ENCODE measurements around the gene CALHM5. TPM values are rescaled to one million over a fixed set of nuclear protein-coding genes. Genes with fewer than 3 reads are reported as not detected.

The CALHM5 gene
- total RNA-seq, 1 experiment from 2014 or later: not detected

DNA sequence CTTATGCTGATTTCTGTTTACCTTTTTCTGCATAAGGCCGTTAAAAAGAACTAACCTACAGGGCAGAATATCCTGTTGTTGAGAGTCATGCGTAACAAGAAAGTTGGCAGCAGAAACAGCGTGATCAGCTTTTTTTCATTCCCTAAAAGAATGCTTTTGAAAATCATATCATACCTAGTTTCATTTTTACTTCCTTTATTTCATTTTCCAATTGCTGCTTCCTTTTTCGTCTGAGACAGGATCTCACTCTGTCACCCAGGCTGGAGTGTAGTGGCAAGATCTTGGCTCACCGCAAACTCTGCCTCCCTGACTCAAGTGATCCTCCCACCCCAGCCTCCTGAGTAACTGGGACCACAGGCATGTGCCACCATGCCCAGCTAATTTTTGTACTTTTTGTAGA lies 46.2 kb upstream of the CALHM5 start:
- DNase-seq: no peak
- H3K27me3 ChIP-seq (ENCODE audit: insufficient read depth, low read depth): peaks cover 28% of the 10 kb centered on the region; the same call in 1 of the 2 replicates
- BruUV-seq (replicated peaks): no TSS peak
- H3K4me1 ChIP-seq (replicated peaks; ENCODE audit: insufficient read depth): no peaks in the 10 kb centered on the region
- no peak overlapping the region for H3K27ac ChIP-seq
- H3K4me3 ChIP-seq: no peak overlapping the region
- no peaks in the 10 kb centered on the region for H3K79me2 ChIP-seq (ENCODE audit: low read depth)
- H3K9me2 ChIP-seq (ENCODE audit: insufficient read depth): no peaks in the 10 kb centered on the region
- TF ChIP-seq CTCF (conservative IDR thresholded peaks at IDR 0.05): no peak
- no peak for TF ChIP-seq EZH2 (IDR thresholded peaks at IDR 0.05; ENCODE audit: low read depth)
- H2AFZ ChIP-seq: no peak overlapping the region
- no peaks in the 10 kb centered on the region for H3F3A ChIP-seq (ENCODE audit: insufficient read depth, low read depth)
- no peaks in the 10 kb centered on the region for H3K9me3 ChIP-seq (ENCODE audit: insufficient read depth, low read depth)
- ChIA-PET CTCF (no interaction called here), POLR2A (ENCODE audit: unreplicated experiment) (no interaction called here)
- intact Hi-C loops (cut with micrococcal nuclease; ENCODE audit: unreplicated experiment): no loop called here
- no peaks in the 10 kb centered on the region for H4K20me1 ChIP-seq (ENCODE audit: insufficient read depth)
- no peaks in the 10 kb centered on the region for H3K36me3 ChIP-seq (ENCODE audit: low read depth)
- H3K4me2 ChIP-seq: no peak overlapping the region

- Histone ChIP-seq H3K9me3 (ENCODE audit: insufficient read depth, low read depth) (no peaks in the 10 kb centered on the region), H3K9me2 (ENCODE audit: insufficient read depth) (no peaks in the 10 kb centered on the region), H3K27me3 (ENCODE audit: insufficient read depth, low read depth) (peaks cover 19% of the 10 kb centered on the region; the same call in 1 of the 2 replicates), H3K36me3 (ENCODE audit: low read depth) (no peaks in the 10 kb centered on the region), H3K79me2 (ENCODE audit: low read depth) (no peaks in the 10 kb centered on the region), H2AFZ (no peak overlapping the region), H3K4me1 (replicated peaks; ENCODE audit: insufficient read depth) (no peaks in the 10 kb centered on the region), H3K27ac (no peak overlapping the region), H3K4me3 (no peak overlapping the region), H3K4me2 (no peak overlapping the region), H3F3A (ENCODE audit: insufficient read depth, low read depth) (no peaks in the 10 kb centered on the region), H4K20me1 (ENCODE audit: insufficient read depth) (no peaks in the 10 kb centered on the region)
- ChIA-PET POLR2A (ENCODE audit: unreplicated experiment) (no interaction called here), CTCF (no interaction called here)
- intact Hi-C loops (cut with micrococcal nuclease; ENCODE audit: unreplicated experiment): no loop called here
- no TSS peak for BruUV-seq (replicated peaks)
- no peak for DNase-seq
- TF ChIP-seq EZH2 (IDR thresholded peaks at IDR 0.05; ENCODE audit: low read depth) (no peak), CTCF (conservative IDR thresholded peaks at IDR 0.05) (no peak)
Measured at GRCh38 chr6:116467096-116467495, 44.3 kb upstream of the CALHM5 start.

- Histone ChIP-seq H2AFZ (no peak overlapping the region), H3K9me3 (ENCODE audit: insufficient read depth, low read depth) (no peaks in the 10 kb centered on the region), H4K20me1 (ENCODE audit: insufficient read depth) (no peaks in the 10 kb centered on the region), H3F3A (ENCODE audit: insufficient read depth, low read depth) (no peaks in the 10 kb centered on the region), H3K79me2 (ENCODE audit: low read depth) (no peaks in the 10 kb centered on the region), H3K4me1 (replicated peaks; ENCODE audit: insufficient read depth) (no peaks in the 10 kb centered on the region), H3K4me2 (no peak overlapping the region), H3K9me2 (ENCODE audit: insufficient read depth) (no peaks in the 10 kb centered on the region), H3K27me3 (ENCODE audit: insufficient read depth, low read depth) (peaks cover 16% of the 10 kb centered on the region; the same call in 1 of the 2 replicates), H3K36me3 (ENCODE audit: low read depth) (no peaks in the 10 kb centered on the region), H3K4me3 (no peak overlapping the region), H3K27ac (no peak overlapping the region)
- no peak for DNase-seq
- BruUV-seq (replicated peaks): no TSS peak
- intact Hi-C loops (cut with micrococcal nuclease; ENCODE audit: unreplicated experiment): no loop called here
- POLR2A ChIA-PET (ENCODE audit: unreplicated experiment): no interaction called here
- CTCF ChIA-PET: no interaction called here
- TF ChIP-seq EZH2 (IDR thresholded peaks at IDR 0.05; ENCODE audit: low read depth) (no peak), CTCF (conservative IDR thresholded peaks at IDR 0.05) (no peak)
Measured at GRCh38 chr6:116467514-116467913, 43.9 kb upstream of the CALHM5 start.

Data from PC-9 (cell line).